T-helper 2 cell treated with Interferon-gamma antibody and Interleukin-4, amounts not matched to agents 100 ng/mL and 5 ng/mL, for 36 hours (primary cell): ENCODE data around the gene BUB1B. TPM values are rescaled to one million over a fixed set of nuclear protein-coding genes. Genes with fewer than 3 reads are reported as not detected.

Experiments
- total RNA-seq: library from RNA; stranded (reverse); gene quantifications from 2 replicates; pipeline ENCODE4 v1.2.3, GENCODE V29; 2022

Gene BUB1B
- total RNA-seq, 1 donor from 2014 or later = 86.8 TPM

Other genes starting within 250 kb of the BUB1B start
- 0.05 TPM in 1 of 2 replicates, not detected in the other for gene GPR176, start 240.8 kb upstream of the BUB1B start, total RNA-seq
- gene EIF2AK4, start 227.0 kb upstream of the BUB1B start, total RNA-seq = 28.3 and 28.9 TPM in 2 replicates
- gene SRP14, start 121.9 kb upstream of the BUB1B start, total RNA-seq = 171 and 175 TPM in 2 replicates
- gene BMF, start 52.2 kb upstream of the BUB1B start, total RNA-seq = 5.3 and 5.5 TPM in 2 replicates
- gene PAK6, start 78.0 kb downstream of the BUB1B start, total RNA-seq = 0.43 and 0.64 TPM in 2 replicates
- 0.23 TPM in 1 of 2 replicates, not detected in the other for gene ANKRD63, start 122.0 kb downstream of the BUB1B start, total RNA-seq
- gene PLCB2, start 146.9 kb downstream of the BUB1B start, total RNA-seq = 177 and 192 TPM in 2 replicates
- 6.8 and 9.9 TPM in 2 replicates for gene INAFM2, start 162.6 kb downstream of the BUB1B start, total RNA-seq
- gene CCDC9B, start 179.9 kb downstream of the BUB1B start, total RNA-seq = 0.66 and 0.86 TPM in 2 replicates
- not detected in 2 replicates for gene PHGR1, start 190.0 kb downstream of the BUB1B start, total RNA-seq
- gene DISP2, start 197.2 kb downstream of the BUB1B start, total RNA-seq = 0.32 and 0.52 TPM in 2 replicates
- gene KNSTRN, start 221.7 kb downstream of the BUB1B start, total RNA-seq = 52.1 and 53.6 TPM in 2 replicates
- 63.1 and 69.5 TPM in 2 replicates for gene IVD, start 244.7 kb downstream of the BUB1B start, total RNA-seq